ENCODE measurements around the gene SLC25A10. TPM values are rescaled to one million over a fixed set of nuclear protein-coding genes. Genes with fewer than 3 reads are reported as not detected.

Gene SLC25A10
- total RNA-seq, 1 experiment from 2014 or later, result 30.9 TPM

DNA sequence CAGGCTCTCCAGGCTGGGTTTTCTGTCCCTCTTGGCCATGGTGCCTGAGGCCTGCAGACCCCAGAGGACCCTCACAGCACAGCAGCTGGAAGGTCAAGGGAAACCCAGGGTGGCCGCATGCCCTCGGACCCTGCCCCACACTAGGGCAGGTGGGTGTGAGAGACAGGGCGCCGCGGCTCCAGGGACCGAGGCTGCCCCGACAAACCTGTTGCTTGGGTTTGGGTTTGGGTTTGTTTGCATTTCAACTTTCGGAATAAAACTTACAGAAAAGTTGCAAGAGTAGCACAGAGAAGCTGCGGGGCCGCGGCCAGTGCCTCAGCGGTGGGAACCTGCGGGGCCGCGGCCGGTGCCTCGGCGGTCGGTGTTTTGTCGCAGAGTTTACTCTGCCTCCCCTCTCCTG is 20.5 kb upstream of the SLC25A10 start:
- Histone ChIP-seq H3K27me3 (ENCODE audit: insufficient read depth, low read length) (no peaks in the 10 kb centered on the region), H2BK120ac (ENCODE audit: low read depth, low read length, poor library complexity, severe bottlenecking) (no peak overlapping the region), H3K79me1 (ENCODE audit: insufficient read depth, low read depth, low read length, poor library complexity, severe bottlenecking) (no peaks in the 10 kb centered on the region), H3K27ac (ENCODE audit: insufficient read length, low read depth, low read length) (no peak overlapping the region), H3K4me1 (ENCODE audit: insufficient read depth, low read length) (no peaks in the 10 kb centered on the region), H3K23ac (ENCODE audit: insufficient read length, low read depth, low read length) (no peak overlapping the region), H2BK5ac (ENCODE audit: insufficient read length, low read length) (no peak overlapping the region), H3K4me2 (ENCODE audit: insufficient read depth, insufficient read length, low read length) (no peak overlapping the region), H3K14ac (ENCODE audit: insufficient read depth, low read length) (no peak overlapping the region), H4K91ac (ENCODE audit: insufficient read length, low read depth, low read length) (no peak overlapping the region), H2BK12ac (ENCODE audit: insufficient read length, low read depth, low read length) (no peak overlapping the region), H3K23me2 (ENCODE audit: insufficient read length, low read depth, low read length, poor library complexity, severe bottlenecking) (no peaks in the 10 kb centered on the region), H2BK15ac (ENCODE audit: low read depth, low read length) (no peak overlapping the region), H3K79me2 (ENCODE audit: insufficient read depth, low read length) (peaks cover 2% of the 10 kb centered on the region; the same call in 1 of the 2 replicates), H3K18ac (ENCODE audit: insufficient read length, low read depth, low read length) (no peak overlapping the region), H3K9ac (ENCODE audit: extremely low read depth, insufficient read length, low read length) (no peak overlapping the region), H4K5ac (ENCODE audit: insufficient read length, low read depth, low read length) (no peak overlapping the region), H3K4ac (ENCODE audit: low read depth, low read length) (no peak overlapping the region), H3K9me3 (ENCODE audit: control insufficient read depth, low read depth, low read length) (no peaks in the 10 kb centered on the region), H2AK5ac (ENCODE audit: insufficient read length, low read length) (no peak overlapping the region), H3K56ac (ENCODE audit: insufficient read length, low read depth, low read length) (no peak overlapping the region), H3T11ph (ENCODE audit: low read length) (no peak overlapping the region), H2BK20ac (ENCODE audit: low read depth, low read length, poor library complexity, severe bottlenecking) (no peak overlapping the region), H4K8ac (replicated peaks; ENCODE audit: insufficient read length, low read depth, low read length) (no peak overlapping the region), H4K20me1 (ENCODE audit: control insufficient read depth, insufficient read depth, insufficient read length) (no peaks in the 10 kb centered on the region), H2AFZ (ENCODE audit: low read length) (no peak overlapping the region)
- Mint-ChIP-seq H3K27ac (no peak overlapping the region), H3K36me3 (ENCODE audit: insufficient read depth in 1 of 3, low read depth in 3 of 3) (peaks cover 33 to 72% (median 62%) of the 10 kb centered on the region in 3 experiments), H3K9me3 (no peaks in the 10 kb centered on the region), H3K4me3 (no peak overlapping the region; a peak in 1 of 5 replicates), H3K4me1 (no peaks in the 10 kb centered on the region), H3K27me3 (ENCODE audit: low read depth) (no peaks in the 10 kb centered on the region)
- no CpG with 5 or more reads among the region's 20 CpGs for WGBS (ENCODE audit: extremely low coverage, insufficient read length, low lambda C conversion rate)
- DNase-seq, result no peak
- TF ChIP-seq, protein P1, sequence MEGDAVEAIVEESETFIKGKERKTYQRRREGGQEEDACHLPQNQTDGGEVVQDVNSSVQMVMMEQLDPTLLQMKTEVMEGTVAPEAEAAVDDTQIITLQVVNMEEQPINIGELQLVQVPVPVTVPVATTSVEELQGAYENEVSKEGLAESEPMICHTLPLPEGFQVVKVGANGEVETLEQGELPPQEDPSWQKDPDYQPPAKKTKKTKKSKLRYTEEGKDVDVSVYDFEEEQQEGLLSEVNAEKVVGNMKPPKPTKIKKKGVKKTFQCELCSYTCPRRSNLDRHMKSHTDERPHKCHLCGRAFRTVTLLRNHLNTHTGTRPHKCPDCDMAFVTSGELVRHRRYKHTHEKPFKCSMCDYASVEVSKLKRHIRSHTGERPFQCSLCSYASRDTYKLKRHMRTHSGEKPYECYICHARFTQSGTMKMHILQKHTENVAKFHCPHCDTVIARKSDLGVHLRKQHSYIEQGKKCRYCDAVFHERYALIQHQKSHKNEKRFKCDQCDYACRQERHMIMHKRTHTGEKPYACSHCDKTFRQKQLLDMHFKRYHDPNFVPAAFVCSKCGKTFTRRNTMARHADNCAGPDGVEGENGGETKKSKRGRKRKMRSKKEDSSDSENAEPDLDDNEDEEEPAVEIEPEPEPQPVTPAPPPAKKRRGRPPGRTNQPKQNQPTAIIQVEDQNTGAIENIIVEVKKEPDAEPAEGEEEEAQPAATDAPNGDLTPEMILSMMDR (conservative IDR thresholded peaks at IDR 0.05), result no peak
